SK-N-SH (cell line): ENCODE data around the gene CBR1. TPM values are rescaled to one million over a fixed set of nuclear protein-coding genes. Genes with fewer than 3 reads are reported as not detected.

Source experiments
- CTCF ChIA-PET: fragments of 300-600, 350-600 bp; formaldehyde crosslinking; extraction: SDS; loops from one replicate; lab custom pipeline; 2021; lab: Yijun Ruan, JAX
- POLR2A ChIA-PET: fragments of 350-600 bp; sonication (Branson Sonifier 250); formaldehyde crosslinking; extraction: SDS; loops from one replicate; lab custom pipeline; 2020; ENCODE audit warnings: antibody characterized with exemption, inconsistent platforms; lab: Yijun Ruan, JAX
- DNase-seq: peaks from one replicate; pipeline ENCODE4 v3.0.0; 2012
- H2AFZ ChIP-seq: fragments of 200-600 bp; sonication (generic); 2 replicates; pipeline ENCODE4 v1.8.1; 2016; ENCODE audit warnings: antibody characterized with exemption, mild to moderate bottlenecking, low read depth
- H3F3A ChIP-seq: fragments of 200-600 bp; sonication (generic); replicated peaks from 2 replicates; pipeline ENCODE3; 2016; ENCODE audit warnings: antibody characterized with exemption, mild to moderate bottlenecking; ENCODE audit not compliant: insufficient read depth
- H3K27ac ChIP-seq, 2 experiments: fragments of 200-500 bp in 1 of 2; fragments of 200-600 bp in 1 of 2; sonication (Bioruptor generic) in 1 of 2; sonication (generic), shearing (Covaris generic) in 1 of 2; 2 replicates each; pipeline versions ENCODE4 v1.5.1 to v1.6.1; 2014 to 2016; ENCODE audit warnings: low read depth in 2 of 2, inconsistent platforms in 1 of 2, low read length in 1 of 2, mild to moderate bottlenecking in 1 of 2, mixed read lengths in 1 of 2
- H3K27me3 ChIP-seq: fragments of 200-600 bp; sonication (generic), shearing (Covaris generic); 2 replicates; pipeline ENCODE4 v1.6.1; 2016; ENCODE audit warnings: mixed run types; ENCODE audit not compliant: insufficient read depth
- H3K36me3 ChIP-seq, 2 experiments: fragments of 200-500 bp in 1 of 2; fragments of 200-600 bp in 1 of 2; sonication (Bioruptor generic) in 1 of 2; sonication (generic) in 1 of 2; replicated peaks in 1 of 2; 2 replicates each; pipeline versions ENCODE3 to v1.5.1; 2014 to 2016; ENCODE audit warnings: low read length in 1 of 2, mild to moderate bottlenecking in 1 of 2; ENCODE audit not compliant: insufficient read depth in 2 of 2, control insufficient read depth in 1 of 2
- H3K4me1 ChIP-seq, 2 experiments: fragments of 200-500 bp in 1 of 2; fragments of 200-600 bp in 1 of 2; sonication (Bioruptor generic) in 1 of 2; sonication (generic), shearing (Covaris generic) in 1 of 2; 2 replicates each; pipeline versions ENCODE4 v1.5.1 to v1.6.1; 2014 to 2016; ENCODE audit warnings: low read depth in 1 of 2, low read length in 1 of 2, mixed run types in 1 of 2; ENCODE audit not compliant: insufficient read depth in 2 of 2, control insufficient read depth in 1 of 2
- H3K4me2 ChIP-seq: fragments of 200-600 bp; sonication (generic), shearing (Covaris generic); 2 replicates; pipeline ENCODE4 v1.6.1; 2017; ENCODE audit warnings: mixed run types
- H3K4me3 ChIP-seq, 2 experiments: fragments of 200-500 bp in 1 of 2; fragments of 200-600 bp in 1 of 2; sonication (Bioruptor generic) in 1 of 2; sonication (generic), shearing (Covaris generic) in 1 of 2; 2 replicates each; pipeline versions ENCODE4 v1.5.1 to v1.8.1; 2014 to 2016; ENCODE audit warnings: low read depth in 2 of 2, inconsistent platforms in 1 of 2, low read length in 1 of 2, mild to moderate bottlenecking in 1 of 2, mixed read lengths in 1 of 2, moderate library complexity in 1 of 2
- H3K79me2 ChIP-seq: fragments of 200-600 bp; sonication (generic); 2 replicates; pipeline ENCODE4 v1.8.1; 2017; ENCODE audit warnings: mild to moderate bottlenecking; ENCODE audit not compliant: insufficient read depth
- H3K9ac ChIP-seq: fragments of 200-600 bp; sonication (generic); 2 replicates; pipeline ENCODE4 v1.6.1; 2017; ENCODE audit warnings: mixed run types
- H3K9me2 ChIP-seq: fragments of 200-600 bp; sonication (generic); 2 replicates; pipeline ENCODE4 v1.6.1; 2017; ENCODE audit warnings: mixed run types
- H3K9me3 ChIP-seq: fragments of 200-600 bp; sonication (generic); 2 replicates; pipeline ENCODE4 v1.6.1; 2017; ENCODE audit warnings: mixed run types, mild to moderate bottlenecking, moderate library complexity
- H4K20me1 ChIP-seq: fragments of 200-600 bp; sonication (generic); 2 replicates; pipeline ENCODE4 v1.6.1; 2017; ENCODE audit warnings: mild to moderate bottlenecking, mixed run types; ENCODE audit not compliant: insufficient read depth
- CHD2 ChIP-seq: fragments of 150-350 bp; IDR thresholded peaks from 2 replicates; pipeline ENCODE4 v1.6.1; 2018; ENCODE audit warnings: low read length; ENCODE audit not compliant: partially characterized antibody
- ELF1 ChIP-seq: IDR thresholded peaks from 2 replicates; pipeline ENCODE4 v1.4.0; 2012
- EP300 ChIP-seq, 2 experiments: IDR thresholded peaks; 2 replicates each; pipeline versions ENCODE4 v1.4.0 to v1.6.1; 2012; ENCODE audit warnings: borderline replicate concordance in 1 of 2, low read depth in 1 of 2, low read length in 1 of 2
- FOSL2 ChIP-seq: IDR thresholded peaks from 2 replicates; pipeline ENCODE4 v1.4.0; 2012; ENCODE audit warnings: low read depth, mild to moderate bottlenecking, moderate library complexity, borderline replicate concordance
- FOXM1 ChIP-seq: IDR thresholded peaks from 2 replicates; pipeline ENCODE4 v1.4.0; 2012; ENCODE audit warnings: low read depth, mild to moderate bottlenecking
- GABPA ChIP-seq: IDR thresholded peaks from 2 replicates; pipeline ENCODE4 v1.4.0; 2012; ENCODE audit warnings: low read depth, mild to moderate bottlenecking
- GATA2 ChIP-seq: sonication (generic); formaldehyde crosslinking; IDR thresholded peaks from 2 replicates; pipeline ENCODE4 v1.5.0; 2020; ENCODE audit warnings: mild to moderate bottlenecking, missing genetic modification reagents
- JUND ChIP-seq: IDR thresholded peaks from 2 replicates; pipeline ENCODE4 v1.4.0; 2012
- MXI1 ChIP-seq: IDR thresholded peaks from 2 replicates; pipeline ENCODE4 v1.6.1; 2012; ENCODE audit warnings: mild to moderate bottlenecking, low read depth, low read length, improper control_type of control experiment
- NFIC ChIP-seq: IDR thresholded peaks from 2 replicates; pipeline ENCODE4 v1.4.0; 2012; ENCODE audit warnings: borderline replicate concordance
- NRF1 ChIP-seq: IDR thresholded peaks from 2 replicates; pipeline ENCODE4 v1.6.1; 2012; ENCODE audit warnings: low read depth, mild to moderate bottlenecking, low read length
- PBX3 ChIP-seq: IDR thresholded peaks from 2 replicates; pipeline ENCODE4; 2012
- POLR2AphosphoS5 ChIP-seq: IDR thresholded peaks from 2 replicates; pipeline ENCODE4 v1.6.1; 2012; ENCODE audit warnings: low read depth, low read length
- RAD21 ChIP-seq: IDR thresholded peaks from 2 replicates; pipeline ENCODE4 v1.6.1; 2012; ENCODE audit warnings: mild to moderate bottlenecking, low read length
- RCOR1 ChIP-seq: fragments of 150-350 bp; IDR thresholded peaks from 2 replicates; pipeline ENCODE4 v1.6.1; 2017; ENCODE audit warnings: antibody characterized with exemption, low read length
- RFX5 ChIP-seq: IDR thresholded peaks from 2 replicates; pipeline ENCODE4 v1.6.1; 2012; ENCODE audit warnings: mild to moderate bottlenecking, improper control_type of control experiment, low read length
- RXRA ChIP-seq: IDR thresholded peaks from 2 replicates; pipeline ENCODE4 v1.4.0; 2012; ENCODE audit warnings: low read depth, mild to moderate bottlenecking, borderline replicate concordance
- SIN3A ChIP-seq: IDR thresholded peaks from 2 replicates; pipeline ENCODE4 v1.6.1; 2012; ENCODE audit warnings: low read depth, mild to moderate bottlenecking, low read length, moderate library complexity, borderline replicate concordance
- SMC3 ChIP-seq: IDR thresholded peaks from 2 replicates; pipeline ENCODE4 v1.6.1; 2012; ENCODE audit warnings: low read depth, low read length, improper control_type of control experiment
- TAF1 ChIP-seq: IDR thresholded peaks from 2 replicates; pipeline ENCODE4 v1.6.1; 2012; ENCODE audit warnings: low read depth, mild to moderate bottlenecking, low read length, moderate library complexity, borderline replicate concordance
- TCF12 ChIP-seq: IDR thresholded peaks from 2 replicates; pipeline ENCODE4 v1.4.0; 2012
- TEAD4 ChIP-seq: IDR thresholded peaks from 2 replicates; pipeline ENCODE4 v1.4.0; 2012; ENCODE audit warnings: mild to moderate bottlenecking, borderline replicate concordance; ENCODE audit not compliant: insufficient read depth
- WGBS: methylation state at CpG from one replicate; pipeline ENCODE4 v1.1.6; 2017; ENCODE audit warnings: low lambda C conversion rate; 5-methylcytosine and 5-hydroxymethylcytosine counted together
- polyA plus RNA-seq, 3 experiments: library from polyadenylated mRNA; depleted of rRNA; stranded (reverse); fragments of >200 nt; gene quantifications; 2 replicates each; pipeline ENCODE4 v1.2.3, GENCODE V29; 2012
- TF ChIP-seq, protein P1 (sequence below): IDR thresholded peaks from 2 replicates; pipeline ENCODE4 v1.4.0; 2012; ENCODE audit warnings: low read depth, borderline replicate concordance
- TF ChIP-seq, protein P2 (sequence below): IDR thresholded peaks from 2 replicates; pipeline ENCODE4 v1.6.1; 2012; ENCODE audit warnings: mild to moderate bottlenecking, low read depth, low read length, moderate library complexity

The CBR1 gene
- polyA plus RNA-seq, 1 of the 3 experiments (the other 2 are of a cell fraction), result 136 TPM

GRCh38 chr21:36070999-36071398, 1.2 kb downstream of the CBR1 start:
- POLR2A ChIA-PET, result interaction anchor here (1.9 kb wide), 1 partner anchor 11 kb away, joined by 33 read pairs; the partner anchor contains the start of gene SETD4
- Histone ChIP-seq H3K9ac (no peak overlapping the region), H3K4me1 (peaks cover 0 to 19% of the 10 kb centered on the region in 2 experiments; a peak in 2 of 4 replicates), H3K36me3 (peaks cover 8 to 14% of the 10 kb centered on the region in 2 experiments), H3F3A (no peaks in the 10 kb centered on the region), H4K20me1 (no peaks in the 10 kb centered on the region), H3K9me2 (no peaks in the 10 kb centered on the region), H3K9me3 (no peaks in the 10 kb centered on the region), H2AFZ (no peak overlapping the region), H3K4me2 (peak overlapping the region; percentile 81), H3K79me2 (peaks cover 10% of the 10 kb centered on the region; the same call in 1 of the 2 replicates), H3K27me3 (no peaks in the 10 kb centered on the region), H3K27ac (no peak overlapping the region), H3K4me3 (peak overlapping the region; percentile 79 to 95; a peak in 3 of 4 replicates)
- 97% methylated on average over 7 of the region's 7 CpGs for WGBS
- no peak for TF ChIP-seq RCOR1
- no peak for TF ChIP-seq PBX3
- no peak for TF ChIP-seq NFIC
- no peak for TF ChIP-seq RXRA
- no peak for TF ChIP-seq MXI1
- no peak for TF ChIP-seq FOSL2
- TF ChIP-seq FOXM1, result no peak
- TF ChIP-seq TCF12, result no peak
- no peak for TF ChIP-seq JUND
- no peak for TF ChIP-seq RFX5
- TF ChIP-seq GABPA, result no peak
- no peak for TF ChIP-seq EP300 (IDR thresholded peaks at IDR 0.05; ENCODE audit: borderline replicate concordance in 1 of 2, low read depth in 1 of 2, low read length in 1 of 2)
- no peak for TF ChIP-seq TAF1
- TF ChIP-seq NRF1, result no peak
- DNase-seq, result no peak
- CTCF ChIA-PET, result interaction anchor here (0.7 to 2.6 kb wide), 5 partner anchors 36 to 1326 kb away, joined by 3 to 16 read pairs (median 8); no protein-coding TSS in a partner anchor

GRCh38 chr21:36072453-36073162, 2.8 kb downstream of the CBR1 start:
- Histone ChIP-seq H3K4me2 (peak overlapping the region; percentile 81; the same call in 1 of the 2 replicates), H3K27ac (no peak overlapping the region), H3K36me3 (peaks cover 8 to 14% of the 10 kb centered on the region in 2 experiments), H3K4me3 (no peak overlapping the region), H4K20me1 (no peaks in the 10 kb centered on the region), H3K79me2 (peaks cover 10% of the 10 kb centered on the region; the same call in 1 of the 2 replicates), H2AFZ (no peak overlapping the region), H3K9ac (no peak overlapping the region), H3K9me3 (no peaks in the 10 kb centered on the region), H3K4me1 (peaks cover 0 to 19% of the 10 kb centered on the region in 2 experiments; a peak in 2 of 4 replicates), H3K9me2 (no peaks in the 10 kb centered on the region), H3K27me3 (no peaks in the 10 kb centered on the region), H3F3A (no peaks in the 10 kb centered on the region)
- CTCF ChIA-PET, result interaction anchor here (0.9 to 2.2 kb wide), 5 partner anchors 12 to 53 kb away, joined by 3 to 5 read pairs (median 3); partner anchors contain the start of gene SETD4
- POLR2A ChIA-PET, result no interaction called here
- DNase-seq, result no peak
- 98% methylated on average over 12 of the region's 12 CpGs for WGBS
- TF ChIP-seq RAD21 (no peak), TCF12 (no peak), GATA2 (CRISPR knock-in tag) (no peak), SIN3A (no peak), EP300 (IDR thresholded peaks at IDR 0.05; ENCODE audit: borderline replicate concordance in 1 of 2, low read depth in 1 of 2, low read length in 1 of 2) (no peak), GABPA (no peak), NFIC (no peak), CHD2 (no peak), TEAD4 (no peak), SMC3 (no peak), POLR2AphosphoS5 (no peak), ELF1 (no peak)
- TF ChIP-seq, protein P1, sequence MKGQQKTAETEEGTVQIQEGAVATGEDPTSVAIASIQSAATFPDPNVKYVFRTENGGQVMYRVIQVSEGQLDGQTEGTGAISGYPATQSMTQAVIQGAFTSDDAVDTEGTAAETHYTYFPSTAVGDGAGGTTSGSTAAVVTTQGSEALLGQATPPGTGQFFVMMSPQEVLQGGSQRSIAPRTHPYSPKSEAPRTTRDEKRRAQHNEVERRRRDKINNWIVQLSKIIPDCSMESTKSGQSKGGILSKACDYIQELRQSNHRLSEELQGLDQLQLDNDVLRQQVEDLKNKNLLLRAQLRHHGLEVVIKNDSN, result no peak
- TF ChIP-seq, protein P2, sequence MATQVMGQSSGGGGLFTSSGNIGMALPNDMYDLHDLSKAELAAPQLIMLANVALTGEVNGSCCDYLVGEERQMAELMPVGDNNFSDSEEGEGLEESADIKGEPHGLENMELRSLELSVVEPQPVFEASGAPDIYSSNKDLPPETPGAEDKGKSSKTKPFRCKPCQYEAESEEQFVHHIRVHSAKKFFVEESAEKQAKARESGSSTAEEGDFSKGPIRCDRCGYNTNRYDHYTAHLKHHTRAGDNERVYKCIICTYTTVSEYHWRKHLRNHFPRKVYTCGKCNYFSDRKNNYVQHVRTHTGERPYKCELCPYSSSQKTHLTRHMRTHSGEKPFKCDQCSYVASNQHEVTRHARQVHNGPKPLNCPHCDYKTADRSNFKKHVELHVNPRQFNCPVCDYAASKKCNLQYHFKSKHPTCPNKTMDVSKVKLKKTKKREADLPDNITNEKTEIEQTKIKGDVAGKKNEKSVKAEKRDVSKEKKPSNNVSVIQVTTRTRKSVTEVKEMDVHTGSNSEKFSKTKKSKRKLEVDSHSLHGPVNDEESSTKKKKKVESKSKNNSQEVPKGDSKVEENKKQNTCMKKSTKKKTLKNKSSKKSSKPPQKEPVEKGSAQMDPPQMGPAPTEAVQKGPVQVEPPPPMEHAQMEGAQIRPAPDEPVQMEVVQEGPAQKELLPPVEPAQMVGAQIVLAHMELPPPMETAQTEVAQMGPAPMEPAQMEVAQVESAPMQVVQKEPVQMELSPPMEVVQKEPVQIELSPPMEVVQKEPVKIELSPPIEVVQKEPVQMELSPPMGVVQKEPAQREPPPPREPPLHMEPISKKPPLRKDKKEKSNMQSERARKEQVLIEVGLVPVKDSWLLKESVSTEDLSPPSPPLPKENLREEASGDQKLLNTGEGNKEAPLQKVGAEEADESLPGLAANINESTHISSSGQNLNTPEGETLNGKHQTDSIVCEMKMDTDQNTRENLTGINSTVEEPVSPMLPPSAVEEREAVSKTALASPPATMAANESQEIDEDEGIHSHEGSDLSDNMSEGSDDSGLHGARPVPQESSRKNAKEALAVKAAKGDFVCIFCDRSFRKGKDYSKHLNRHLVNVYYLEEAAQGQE, result no peak
